HG03045 (cell line): ENCODE results near the gene COL21A1.
"Not testable (repeated sequence)": the region's sequence is repeated elsewhere in the genome, so short reads cannot be mapped to it uniquely, and the experiment has no call there.

Experiments used
- ATAC-seq: cut with Tn5 transposase; IDR thresholded peaks from one replicate; pipeline ENCODE4 v1.9.1; 2021; ENCODE audit warnings: mild to moderate bottlenecking, moderate library complexity; ENCODE audit not compliant: unreplicated experiment

COL21A1 gene

GRCh38 chr6:56022678-56023077 is 224.7 kb downstream of the COL21A1 start:
- ATAC-seq: no peak

GRCh38 chr6:56021943-56022342 is 225.4 kb downstream of the COL21A1 start:
- ATAC-seq: no peak

- no peak for ATAC-seq
Observed at GRCh38 chr6:56019973-56020372, 227.4 kb downstream of the COL21A1 start.

GRCh38 chr6:56017198-56017597 is 230.2 kb downstream of the COL21A1 start:
- ATAC-seq: no peak

GRCh38 chr6:56014039-56014438 is 233.3 kb downstream of the COL21A1 start:
- not testable (repeated sequence) for ATAC-seq

- ATAC-seq: no peak
Observed at GRCh38 chr6:56009636-56010035, 237.7 kb downstream of the COL21A1 start.
